ENCODE results near the gene SETD4. TPM values are rescaled to one million over a fixed set of nuclear protein-coding genes. Genes with fewer than 3 reads are reported as not detected.
A peak's percentile ranks its signal among the peaks of the same experiment; 100 is the strongest.

The SETD4 gene
- total RNA-seq, 1 donor from 2014 or later, result 35.9 TPM

DNA sequence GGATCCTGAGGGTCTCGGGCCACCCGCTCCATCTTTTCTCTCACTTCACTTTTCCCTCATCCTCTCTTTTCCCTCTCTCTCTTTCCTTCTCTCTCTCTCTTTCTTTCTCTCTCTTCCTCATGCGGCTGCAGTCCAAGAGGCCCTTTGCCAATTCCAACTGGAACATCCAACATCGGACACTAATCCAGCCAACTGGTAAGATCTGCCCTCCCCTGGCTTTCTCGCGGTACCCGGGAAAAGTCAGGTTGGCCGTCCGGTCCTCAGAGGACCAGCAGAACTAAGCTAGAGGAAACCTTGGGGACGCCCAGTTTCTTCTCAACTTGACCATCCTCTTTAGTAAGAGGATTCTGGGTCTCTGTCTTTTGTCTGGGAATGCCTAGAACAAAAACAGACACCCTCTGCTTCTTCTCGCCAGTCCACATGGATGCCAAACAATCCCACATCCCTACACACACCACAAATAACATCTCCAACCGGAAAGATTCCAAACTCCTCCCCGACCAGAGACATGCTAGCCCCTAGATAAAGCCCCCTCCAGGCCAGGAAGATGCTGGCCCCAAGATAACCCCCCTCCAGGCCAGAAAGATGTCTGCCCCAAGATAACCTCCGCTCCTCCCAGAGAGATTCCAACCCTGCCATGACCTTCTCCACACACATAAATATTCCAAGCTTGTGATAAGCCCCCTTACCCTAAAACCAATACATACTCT, 3.2 kb upstream of the SETD4 start:
- peaks cover 0 to 11% of the 10 kb centered on the region in 2 donors for H3K4me1 ChIP-seq
- no peak for TF ChIP-seq CTCF (IDR thresholded peaks at IDR 0.05)
- intact Hi-C loops (cut with DNase I), result loop anchor here (10.0 kb wide), 1 partner anchor 1179 kb away; no protein-coding TSS in a partner anchor

DNA sequence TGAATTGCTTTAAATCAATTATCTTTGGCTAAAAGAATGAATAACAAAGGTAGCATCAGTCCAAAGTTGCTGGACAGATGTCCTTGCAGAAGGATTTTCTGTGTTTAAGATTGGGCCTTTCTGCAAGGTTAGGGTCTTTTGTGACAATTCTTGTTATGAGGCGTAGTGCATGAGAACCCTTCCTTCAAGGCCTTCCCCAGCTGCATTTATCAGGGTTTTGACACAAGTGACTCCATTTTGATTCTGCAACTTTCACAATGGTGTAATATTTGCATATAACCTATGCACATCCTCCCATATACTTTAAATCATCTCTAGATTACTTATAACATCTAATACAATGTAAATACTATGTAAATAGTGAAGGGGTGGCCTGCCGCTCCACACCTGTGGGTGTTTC, 1.1 kb upstream of the SETD4 start:
- no peak overlapping the region for H3K4me3 ChIP-seq
- H3K36me3 ChIP-seq, result peaks cover 6 to 14% of the 10 kb centered on the region in 2 donors
- no peak for TF ChIP-seq CTCF (IDR thresholded peaks at IDR 0.05)
- H3K4me1 ChIP-seq, result peaks cover 0 to 11% of the 10 kb centered on the region in 2 donors
- no peaks in the 10 kb centered on the region for H3K9me3 ChIP-seq
- DNase-seq (ENCODE audit: low spot score in 2 of 2), result no peak
- intact Hi-C loops (cut with DNase I), result loop anchor here (2.0 to 10.0 kb wide), 2 partner anchors 51 to 1177 kb away; no protein-coding TSS in a partner anchor
- no peaks in the 10 kb centered on the region for H3K27me3 ChIP-seq
- no peak overlapping the region for H3K27ac ChIP-seq

More for the DNA sequence above, 3.2 kb upstream of the SETD4 start:
- no peak overlapping the region for H3K4me3 ChIP-seq
- no peaks in the 10 kb centered on the region for H3K9me3 ChIP-seq
- H3K27me3 ChIP-seq, result no peaks in the 10 kb centered on the region
- H3K36me3 ChIP-seq, result no peaks in the 10 kb centered on the region
- no peak for DNase-seq (ENCODE audit: low spot score in 2 of 2)
- H3K27ac ChIP-seq, result no peak overlapping the region

DNA sequence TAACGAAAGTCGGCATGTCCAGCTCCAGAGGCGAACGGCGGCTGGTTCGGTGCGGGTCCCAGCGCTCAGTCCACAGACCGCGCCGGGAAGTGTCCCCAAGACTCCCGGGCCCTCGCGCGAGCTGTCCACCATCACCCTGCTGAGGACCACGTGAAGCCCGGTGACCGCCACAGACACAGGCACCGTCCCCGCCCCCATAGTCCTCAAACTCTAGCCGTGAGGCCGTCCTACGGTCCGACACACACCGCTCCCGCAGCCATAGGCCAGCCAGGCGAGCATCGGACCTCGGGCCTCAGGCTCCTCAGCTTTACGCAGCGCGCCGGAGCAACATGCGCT, 535 bp downstream of the SETD4 start:
- no peak for TF ChIP-seq CTCF (IDR thresholded peaks at IDR 0.05)
- peak overlapping the region; percentile 80 to 81 for H3K4me3 ChIP-seq
- no peaks in the 10 kb centered on the region for H3K9me3 ChIP-seq
- H3K27ac ChIP-seq, result peak overlapping the region; percentile 91 to 93
- peaks cover 0 to 11% of the 10 kb centered on the region in 2 donors for H3K4me1 ChIP-seq
- H3K27me3 ChIP-seq, result no peaks in the 10 kb centered on the region
- peak in 1 of 2 donors; percentile 69 for DNase-seq (ENCODE audit: low spot score in 2 of 2)
- intact Hi-C loops (cut with DNase I), result loop anchor here (1.0 to 10.0 kb wide), 4 partner anchors 53 to 1175 kb away; partner anchors contain the start of genes DOP1B and MORC3
- peaks cover 17 to 31% of the 10 kb centered on the region in 2 donors for H3K36me3 ChIP-seq

DNA sequence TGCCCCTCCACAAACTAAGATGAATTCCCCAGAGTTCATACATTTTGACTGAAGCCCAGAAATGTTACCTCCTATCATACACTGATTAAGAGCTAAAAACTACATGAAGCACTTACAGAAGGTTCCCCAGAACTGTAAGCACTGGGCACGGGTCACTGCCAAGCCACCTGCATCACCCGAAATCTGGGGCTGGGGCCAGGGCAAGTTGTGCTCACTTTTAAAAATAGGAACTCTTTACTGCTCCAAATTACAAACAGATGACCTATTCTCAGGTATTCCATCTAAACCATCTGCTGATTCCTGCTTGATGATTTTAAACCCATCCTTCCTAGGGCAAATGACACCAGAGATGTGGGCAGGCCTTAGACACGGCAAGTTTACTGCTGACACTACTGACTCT, 4.8 kb downstream of the SETD4 start:
- no peak for TF ChIP-seq CTCF (IDR thresholded peaks at IDR 0.05)
- Histone ChIP-seq H3K9me3 (no peaks in the 10 kb centered on the region), H3K27me3 (no peaks in the 10 kb centered on the region), H3K4me1 (peaks cover 0 to 8% of the 10 kb centered on the region in 2 donors), H3K36me3 (peaks cover 39 to 67% of the 10 kb centered on the region in 2 donors), H3K27ac (no peak overlapping the region), H3K4me3 (no peak overlapping the region)
- DNase-seq (ENCODE audit: low spot score in 2 of 2), result no peak
- intact Hi-C loops (cut with DNase I), result no loop called here

- no peak overlapping the region for H3K4me3 ChIP-seq
- DNase-seq (ENCODE audit: low spot score in 2 of 2), result no peak
- intact Hi-C loops (cut with DNase I), result no loop called here
- no peaks in the 10 kb centered on the region for H3K4me1 ChIP-seq
- H3K9me3 ChIP-seq, result no peaks in the 10 kb centered on the region
- H3K27ac ChIP-seq, result no peak overlapping the region
- TF ChIP-seq CTCF (IDR thresholded peaks at IDR 0.05), result no peak
- H3K36me3 ChIP-seq, result peaks cover 48 to 80% of the 10 kb centered on the region in 2 donors
- no peaks in the 10 kb centered on the region for H3K27me3 ChIP-seq
Measured at GRCh38 chr21:36053715-36054062, 6.6 kb downstream of the SETD4 start.

Measured in ascending aorta (tissue), 2 donors.